ENCODE data around the gene OR4A16. TPM values are rescaled to one million over a fixed set of nuclear protein-coding genes. Genes with fewer than 3 reads are reported as not detected.

Gene OR4A16
- total RNA-seq (2022; extraction: Qiagen RNA extraction; ENCODE audit: low read depth): not detected in 5 replicates

GRCh38 chr11:55342901-55343300, at the start of gene OR4A16:
Gene OR4A16 (plus strand): TSS chr11:55343201. CDS start chr11:55343201, 0 bp downstream.

GRCh38 chr11:55367674-55368073, 24.7 kb downstream of the OR4A16 start, which contains the start of gene OR4A15:
Gene OR4A15 (plus strand): TSS chr11:55367974. CDS start chr11:55367974, 0 bp downstream.

Other genes with a start within 250 kb of the OR4A16 start
- gene TRIM48, start 81.0 kb upstream of the OR4A16 start, total RNA-seq (2022; extraction: Qiagen RNA extraction; ENCODE audit: low read depth): not detected in 5 replicates
- not detected in 5 replicates for gene OR4A15, start 24.8 kb downstream of the OR4A16 start, total RNA-seq (2022; extraction: Qiagen RNA extraction; ENCODE audit: low read depth)
- gene OR4C15, start 211.3 kb downstream of the OR4A16 start, total RNA-seq (2022; extraction: Qiagen RNA extraction; ENCODE audit: low read depth): not detected in 5 replicates
- not detected in 5 replicates for gene OR4C16, start 228.9 kb downstream of the OR4A16 start, total RNA-seq (2022; extraction: Qiagen RNA extraction; ENCODE audit: low read depth)

Measured in A549 treated with ZK216348 at 1 μM for 4 hours (cell line).